Right atrium auricular region (tissue), 2 donors: ENCODE data around the gene TXNDC2. TPM values are rescaled to one million over a fixed set of nuclear protein-coding genes. Genes with fewer than 3 reads are reported as not detected.
"Not testable (repeated sequence)": the region's sequence is repeated elsewhere in the genome, so short reads cannot be mapped to it uniquely, and the experiment has no call there.

Experiments used
- DNase-seq: peaks from one replicate; pipeline ENCODE4 v3.0.0-alpha.2; 2019; ENCODE audit warnings: low spot score
- H3K27ac ChIP-seq, 2 donors: fragments of 200-600 bp; sonication (generic); 1 replicate in 1 of 2; 2 replicates in 1 of 2; pipeline ENCODE4 v1.5.1; 2016 to 2019
- H3K27me3 ChIP-seq, 2 donors: fragments of 200-600 bp; sonication (generic); one replicate each; pipeline versions ENCODE4 v1.5.1 to v1.6.0; 2017 to 2019
- H3K36me3 ChIP-seq: fragments of 200-600 bp; sonication (generic); one replicate; pipeline ENCODE4 v1.5.1; 2016
- H3K4me1 ChIP-seq, 2 donors: fragments of 200-600 bp; sonication (generic); one replicate each; pipeline versions ENCODE4 v1.5.1 to v1.6.0; 2017 to 2019
- H3K4me3 ChIP-seq, 2 donors: fragments of 200-600 bp; sonication (generic); 1 replicate in 1 of 2; 2 replicates in 1 of 2; pipeline ENCODE4 v1.5.1; 2017 to 2019; ENCODE audit warnings: mild to moderate bottlenecking in 1 of 2, moderate library complexity in 1 of 2
- H3K9me3 ChIP-seq, 2 donors: fragments of 200-600 bp; sonication (generic); one replicate each; pipeline ENCODE4 v1.5.1; 2019
- total RNA-seq, 2 donors: library from RNA; depleted of rRNA; stranded (reverse); fragments of >200 nt; gene quantifications; one replicate each; pipeline ENCODE4 v1.1.0, GENCODE V29; 2016
- TF ChIP-seq, protein P1 (sequence below), 2 donors: fragments of 200-600 bp; sonication (generic); IDR thresholded peaks; one replicate each; pipeline ENCODE4 v1.5.1; 2019; ENCODE audit warnings: antibody characterized with exemption in 2 of 2

Gene TXNDC2
- total RNA-seq, 2 donors from 2014 or later: not detected

DNA sequence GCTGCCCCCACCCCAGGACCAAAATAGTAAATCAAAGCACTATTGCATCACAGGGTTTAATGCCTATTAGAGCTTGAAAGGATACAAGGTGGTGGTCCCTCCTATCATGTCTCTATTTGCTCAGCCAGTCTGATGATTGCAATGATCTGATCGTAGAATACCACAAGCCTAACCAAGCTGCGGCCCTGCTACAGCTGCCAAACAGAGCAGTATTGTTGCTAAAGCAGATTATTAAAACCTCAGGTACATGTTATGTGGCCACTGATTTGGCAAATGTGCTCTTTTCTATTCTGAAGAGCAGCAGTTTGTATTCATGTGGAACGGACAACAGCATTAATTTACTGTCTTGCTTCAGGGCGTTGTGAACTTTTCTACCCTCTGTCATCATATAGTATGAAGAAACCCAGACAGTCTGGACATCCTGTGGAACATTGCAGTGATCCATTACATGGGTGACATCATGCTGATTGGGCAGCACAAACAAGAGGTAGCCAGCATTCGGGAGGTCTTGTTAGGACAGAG, 19.7 kb downstream of the TXNDC2 start:
- H3K4me3 ChIP-seq: no peak overlapping the region
- no peaks in the 10 kb centered on the region for H3K4me1 ChIP-seq
- no peaks in the 10 kb centered on the region for H3K36me3 ChIP-seq
- H3K9me3 ChIP-seq: no peaks in the 10 kb centered on the region
- TF ChIP-seq, protein P1, sequence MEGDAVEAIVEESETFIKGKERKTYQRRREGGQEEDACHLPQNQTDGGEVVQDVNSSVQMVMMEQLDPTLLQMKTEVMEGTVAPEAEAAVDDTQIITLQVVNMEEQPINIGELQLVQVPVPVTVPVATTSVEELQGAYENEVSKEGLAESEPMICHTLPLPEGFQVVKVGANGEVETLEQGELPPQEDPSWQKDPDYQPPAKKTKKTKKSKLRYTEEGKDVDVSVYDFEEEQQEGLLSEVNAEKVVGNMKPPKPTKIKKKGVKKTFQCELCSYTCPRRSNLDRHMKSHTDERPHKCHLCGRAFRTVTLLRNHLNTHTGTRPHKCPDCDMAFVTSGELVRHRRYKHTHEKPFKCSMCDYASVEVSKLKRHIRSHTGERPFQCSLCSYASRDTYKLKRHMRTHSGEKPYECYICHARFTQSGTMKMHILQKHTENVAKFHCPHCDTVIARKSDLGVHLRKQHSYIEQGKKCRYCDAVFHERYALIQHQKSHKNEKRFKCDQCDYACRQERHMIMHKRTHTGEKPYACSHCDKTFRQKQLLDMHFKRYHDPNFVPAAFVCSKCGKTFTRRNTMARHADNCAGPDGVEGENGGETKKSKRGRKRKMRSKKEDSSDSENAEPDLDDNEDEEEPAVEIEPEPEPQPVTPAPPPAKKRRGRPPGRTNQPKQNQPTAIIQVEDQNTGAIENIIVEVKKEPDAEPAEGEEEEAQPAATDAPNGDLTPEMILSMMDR (IDR thresholded peaks at IDR 0.05): no peak
- DNase-seq: no peak
- H3K27me3 ChIP-seq: no peaks in the 10 kb centered on the region
- no peak overlapping the region for H3K27ac ChIP-seq

DNA sequence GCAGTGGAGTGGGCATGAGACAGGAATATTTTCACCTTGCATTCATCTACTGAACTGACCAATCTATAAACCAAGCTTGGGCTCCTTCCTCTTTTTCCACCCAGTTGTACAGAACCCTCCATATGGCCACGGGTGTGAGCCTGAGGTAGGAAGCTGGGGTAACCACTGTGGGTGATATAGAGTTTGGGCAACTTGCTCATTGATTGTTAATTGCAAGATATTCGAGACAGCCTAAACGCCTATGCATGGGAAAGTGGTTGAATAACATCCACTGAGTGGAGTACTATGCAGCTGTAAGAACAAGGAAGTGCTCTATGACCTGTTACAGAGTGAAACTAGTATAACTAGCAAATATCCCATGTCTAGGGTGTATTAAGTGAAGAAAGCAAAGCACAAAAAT, 20.7 kb downstream of the TXNDC2 start:
- H3K27me3 ChIP-seq: no peaks in the 10 kb centered on the region
- no peak overlapping the region for H3K27ac ChIP-seq
- H3K4me3 ChIP-seq: no peak overlapping the region
- H3K36me3 ChIP-seq: no peaks in the 10 kb centered on the region
- H3K4me1 ChIP-seq: no peaks in the 10 kb centered on the region
- H3K9me3 ChIP-seq: no peaks in the 10 kb centered on the region
- TF ChIP-seq, protein P1 (IDR thresholded peaks at IDR 0.05): no peak
- DNase-seq: no peak

DNA sequence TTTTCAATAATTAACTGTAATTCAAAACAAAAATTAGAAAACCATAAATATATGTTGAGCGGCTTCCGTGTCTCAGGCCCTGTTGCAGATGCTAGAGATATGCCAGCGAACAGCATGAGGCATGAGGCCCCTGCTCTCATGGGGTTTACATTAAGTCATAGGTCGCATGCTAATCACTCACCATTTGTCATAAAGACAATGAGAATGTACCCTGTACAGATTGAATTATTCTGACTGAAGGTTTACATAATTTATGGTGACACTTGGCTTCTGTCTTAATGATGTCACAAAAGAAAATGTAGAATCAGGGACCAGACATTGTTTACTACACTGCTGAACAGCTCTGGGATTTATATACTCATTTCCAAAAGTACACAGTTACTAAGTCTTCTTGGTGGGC, 22.1 kb downstream of the TXNDC2 start:
- H3K27me3 ChIP-seq: no peaks in the 10 kb centered on the region
- no peak overlapping the region for H3K4me3 ChIP-seq
- TF ChIP-seq, protein P1 (IDR thresholded peaks at IDR 0.05): no peak
- H3K9me3 ChIP-seq: no peaks in the 10 kb centered on the region
- H3K36me3 ChIP-seq: no peaks in the 10 kb centered on the region
- no peak for DNase-seq
- no peak overlapping the region for H3K27ac ChIP-seq
- peaks cover 0 to 2% of the 10 kb centered on the region in 2 donors for H3K4me1 ChIP-seq

DNA sequence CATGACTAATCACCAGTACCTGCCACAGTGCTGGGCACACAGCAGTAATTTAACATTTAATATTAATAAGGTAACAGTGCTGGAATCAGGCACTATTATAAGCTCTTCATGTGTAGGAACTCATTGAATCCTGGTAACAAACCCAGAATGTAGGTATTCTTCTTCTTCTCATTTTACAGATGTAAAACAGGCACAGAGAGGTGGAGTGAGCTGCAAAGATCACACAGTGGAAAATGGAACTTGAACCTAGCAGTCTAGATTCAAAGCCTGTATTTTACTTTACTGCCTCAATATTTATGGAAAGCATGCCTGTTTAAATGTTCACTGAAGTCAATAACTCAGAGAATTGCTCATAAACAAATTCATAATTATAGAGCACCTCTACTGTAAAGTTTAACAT, 24.3 kb downstream of the TXNDC2 start:
- Histone ChIP-seq H3K4me3 (no peak overlapping the region), H3K36me3 (no peaks in the 10 kb centered on the region), H3K27ac (no peak overlapping the region), H3K27me3 (no peaks in the 10 kb centered on the region), H3K9me3 (no peaks in the 10 kb centered on the region), H3K4me1 (peaks cover 0 to 5% of the 10 kb centered on the region in 2 donors)
- no peak for DNase-seq
- TF ChIP-seq, protein P1 (IDR thresholded peaks at IDR 0.05): no peak

DNA sequence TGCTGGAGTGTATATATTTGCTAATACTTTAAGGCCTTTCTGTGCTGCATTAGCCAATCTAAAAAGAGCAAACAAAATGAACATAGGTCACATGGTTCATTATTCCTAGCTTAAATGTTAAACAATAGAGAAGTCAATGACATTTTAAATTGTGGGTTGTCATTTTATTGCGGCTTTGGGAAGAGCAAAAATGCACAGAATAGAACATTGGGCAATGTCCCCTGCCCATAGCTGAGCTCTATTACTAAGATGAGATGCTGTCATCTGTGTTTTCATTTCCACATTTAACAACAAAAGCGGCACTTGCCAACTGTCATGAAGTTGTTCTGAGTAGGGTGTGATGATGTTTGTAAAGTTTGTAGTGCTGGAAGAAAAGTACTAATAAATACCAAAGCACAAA, 24.9 kb downstream of the TXNDC2 start:
- Histone ChIP-seq H3K4me1 (peaks cover 0 to 8% of the 10 kb centered on the region in 2 donors), H3K9me3 (no peaks in the 10 kb centered on the region), H3K27ac (no peak overlapping the region), H3K27me3 (no peaks in the 10 kb centered on the region), H3K36me3 (no peaks in the 10 kb centered on the region), H3K4me3 (no peak overlapping the region)
- no peak for DNase-seq
- TF ChIP-seq, protein P1 (IDR thresholded peaks at IDR 0.05): no peak

DNA sequence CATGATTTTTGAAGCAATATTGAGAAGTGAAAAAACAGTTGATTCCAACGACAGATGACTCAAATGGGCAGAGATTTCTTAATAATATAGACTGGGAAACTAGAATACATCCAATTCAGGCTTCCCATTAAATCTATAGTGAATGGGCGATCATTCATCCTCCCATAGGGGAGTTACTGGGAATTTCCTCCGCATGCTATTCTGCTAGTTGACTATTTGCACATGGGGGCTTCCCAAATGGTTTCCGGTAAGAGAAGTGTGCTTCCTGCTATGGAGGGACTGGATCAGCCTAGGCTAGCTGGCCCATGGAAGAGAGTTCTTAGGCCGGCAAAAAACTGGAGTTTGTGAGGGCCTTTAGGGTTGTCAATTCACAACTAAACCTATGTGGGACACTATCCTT, 25.5 kb downstream of the TXNDC2 start:
- Histone ChIP-seq H3K4me1 (peaks cover 0 to 14% of the 10 kb centered on the region in 2 donors), H3K9me3 (no peaks in the 10 kb centered on the region), H3K36me3 (no peaks in the 10 kb centered on the region), H3K4me3 (no peak overlapping the region), H3K27ac (no peak overlapping the region), H3K27me3 (no peaks in the 10 kb centered on the region)
- no peak for DNase-seq
- TF ChIP-seq, protein P1 (IDR thresholded peaks at IDR 0.05): no peak

DNA sequence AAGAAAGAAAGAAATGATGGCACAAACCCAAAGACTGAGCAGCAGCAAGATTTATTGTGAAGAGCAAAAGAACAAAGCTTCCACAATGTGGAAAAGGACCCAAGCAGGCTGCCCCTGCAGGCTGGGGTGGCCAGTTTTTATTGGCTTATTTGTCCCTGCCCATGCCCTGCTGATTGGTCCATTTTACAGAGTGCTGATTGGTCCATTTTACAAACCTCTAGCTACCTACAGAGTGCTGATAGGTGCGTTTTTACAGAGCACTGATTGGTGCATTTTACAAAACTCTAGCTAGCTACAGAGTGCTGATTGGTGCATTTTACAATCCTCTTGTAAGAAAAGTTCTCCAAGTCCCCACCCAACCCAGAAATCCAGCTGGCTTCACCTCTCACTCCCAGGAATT, 26.5 kb downstream of the TXNDC2 start:
- not testable (repeated sequence) for H3K4me3 ChIP-seq, DNase-seq, H3K9me3 ChIP-seq, H3K27me3 ChIP-seq, H3K27ac ChIP-seq, H3K36me3 ChIP-seq
- H3K4me1 ChIP-seq: peaks cover 0 to 24% of the 10 kb centered on the region in 2 donors
